Fibroblast of lung (primary cell): Measurements from ENCODE around the gene RGS17. TPM values are rescaled to one million over a fixed set of nuclear protein-coding genes. Genes with fewer than 3 reads are reported as not detected.
"Not testable (repeated sequence)": the region's sequence is repeated elsewhere in the genome, so short reads cannot be mapped to it uniquely, and the experiment has no call there.

ENCODE experiments used
- DNase-seq, 2 donors: peaks; one replicate each; pipeline versions ENCODE4 v3.0.0 to v3.0.0-alpha.2; 2010; ENCODE audit warnings: low read depth in 2 of 2
- H2AFZ ChIP-seq: 2 replicates; pipeline ENCODE4 v1.5.1; 2012; ENCODE audit warnings: low read length, control low read depth, inconsistent platforms
- H3K27ac ChIP-seq: 2 replicates; pipeline ENCODE4 v1.5.1; 2011; ENCODE audit warnings: low read length, control low read depth; ENCODE audit not compliant: insufficient read depth
- H3K27me3 ChIP-seq: 2 replicates; pipeline ENCODE4 v1.5.1; 2011; ENCODE audit warnings: mild to moderate bottlenecking, low read length; ENCODE audit not compliant: control insufficient read depth, insufficient read depth
- H3K36me3 ChIP-seq: 2 replicates; pipeline ENCODE4 v1.5.1; 2011; ENCODE audit warnings: low read length; ENCODE audit not compliant: control insufficient read depth, insufficient read depth
- H3K4me1 ChIP-seq: 2 replicates; pipeline ENCODE4 v1.5.1; 2011; ENCODE audit warnings: low read length; ENCODE audit not compliant: control insufficient read depth, insufficient read depth; ENCODE audit errors: extremely low read depth
- H3K4me2 ChIP-seq: 2 replicates; pipeline ENCODE4 v1.5.1; 2011; ENCODE audit warnings: low read length, control low read depth; ENCODE audit not compliant: insufficient read depth; ENCODE audit errors: extremely low read depth
- H3K4me3 ChIP-seq, 4 experiments: fragments of 200-600 bp in 1 of 4; sonication (generic) in 1 of 4; replicated peaks in 1 of 4; 2 replicates each; pipeline ENCODE4 v1.5.1; 2011 to 2016; ENCODE audit warnings: low read length in 4 of 4, low read depth in 3 of 4, mild to moderate bottlenecking in 3 of 4, control low read depth in 2 of 4, inconsistent platforms in 1 of 4, mixed read lengths in 1 of 4; ENCODE audit not compliant: insufficient read depth in 1 of 4; ENCODE audit errors: control extremely low read depth in 1 of 4
- H3K79me2 ChIP-seq: 2 replicates; pipeline ENCODE4 v1.5.1; 2012; ENCODE audit warnings: mild to moderate bottlenecking, low read length, inconsistent platforms; ENCODE audit not compliant: control insufficient read depth, insufficient read depth
- H3K9ac ChIP-seq: 2 replicates; pipeline ENCODE4 v1.5.1; 2011; ENCODE audit warnings: mild to moderate bottlenecking, low read length, control low read depth; ENCODE audit not compliant: insufficient read depth
- H3K9me3 ChIP-seq: 2 replicates; pipeline ENCODE4 v1.5.1; 2012; ENCODE audit warnings: low read depth, low read length; ENCODE audit not compliant: control insufficient read depth, insufficient read depth
- H4K20me1 ChIP-seq: 2 replicates; pipeline ENCODE4 v1.5.1; 2011; ENCODE audit warnings: low read length; ENCODE audit not compliant: control insufficient read depth, insufficient read depth; ENCODE audit errors: extremely low read depth
- CTCF ChIP-seq, 2 donors: IDR thresholded peaks in 1 of 2; conservative IDR thresholded peaks in 1 of 2; 1 replicate in 1 of 2; 2 replicates in 1 of 2; pipeline ENCODE4 v1.5.1; 2011 to 2012; ENCODE audit warnings: low read length in 2 of 2, control low read depth in 1 of 2, inconsistent platforms in 1 of 2, low read depth in 1 of 2, mild to moderate bottlenecking in 1 of 2
- EZH2 ChIP-seq: IDR thresholded peaks from 2 replicates; pipeline ENCODE4 v1.5.1; 2012; ENCODE audit warnings: low read length, control low read depth, mild to moderate bottlenecking; ENCODE audit errors: missing control alignments
- polyA plus RNA-seq, 2 donors: library from polyadenylated mRNA; depleted of rRNA in 1 of 2; stranded (reverse) in 1 of 2; unstranded in 1 of 2; fragments of >200 nt; gene quantifications; 2 replicates each; pipeline ENCODE4 v1.2.1, GENCODE V29; 2011 to 2012; ENCODE audit warnings: missing spikeins in 1 of 2
- total RNA-seq: library from RNA; depleted of rRNA; stranded (reverse); fragments of >200 nt; gene quantifications from 2 replicates; pipeline ENCODE4 v1.2.1, GENCODE V29; 2014

Gene RGS17
- total and polyA plus RNA-seq, 2 donors (not counting 1 experiment from before 2014, with no cell fraction given): 2.1 to 10.2 TPM

- Histone ChIP-seq H3K36me3 (no peaks in the 10 kb centered on the region), H4K20me1 (no peaks in the 10 kb centered on the region), H3K9ac (no peak overlapping the region), H3K79me2 (peaks cover 71% of the 10 kb centered on the region), H3K9me3 (no peaks in the 10 kb centered on the region), H3K27ac (no peak overlapping the region), H3K4me2 (peak overlapping the region; percentile 45), H3K27me3 (no peaks in the 10 kb centered on the region), H2AFZ (no peak overlapping the region), H3K4me1 (peaks cover 2% of the 10 kb centered on the region), H3K4me3 (peak overlapping the region in 3 of 4 experiments; percentile 10 to 66 (median 25))
- DNase-seq: no peak
- TF ChIP-seq CTCF (conservative IDR thresholded peaks at IDR 0.05 in 1 of 2, IDR thresholded peaks at IDR 0.05 in 1 of 2; ENCODE audit: low read depth in 1 of 2, low read length in 2 of 2): no peak
- TF ChIP-seq EZH2: no peak
Observed at GRCh38 chr6:153000243-153000642, 130.8 kb downstream of the RGS17 start.

- H3K4me1 ChIP-seq, H3K27me3 ChIP-seq, H3K9me3 ChIP-seq, H4K20me1 ChIP-seq, H3K36me3 ChIP-seq, H3K27ac ChIP-seq, DNase-seq, H3K9ac ChIP-seq, H2AFZ ChIP-seq: not testable (repeated sequence)
- H3K4me2 ChIP-seq: peak overlapping the region; percentile 51
- H3K79me2 ChIP-seq: peaks cover 75% of the 10 kb centered on the region
- H3K4me3 ChIP-seq: peak overlapping the region in 1 of 4 experiments; percentile 66
Observed at GRCh38 chr6:152999538-152999937, 131.5 kb downstream of the RGS17 start.

- Histone ChIP-seq H3K79me2 (peaks cover 68% of the 10 kb centered on the region), H3K4me1 (no peaks in the 10 kb centered on the region), H3K27me3 (no peaks in the 10 kb centered on the region), H2AFZ (no peak overlapping the region), H3K36me3 (peaks cover 5% of the 10 kb centered on the region), H3K4me3 (no peak overlapping the region), H3K4me2 (no peak overlapping the region), H3K9me3 (no peaks in the 10 kb centered on the region), H3K27ac (no peak overlapping the region), H3K9ac (no peak overlapping the region), H4K20me1 (no peaks in the 10 kb centered on the region)
- TF ChIP-seq EZH2 (no peak), CTCF (conservative IDR thresholded peaks at IDR 0.05 in 1 of 2, IDR thresholded peaks at IDR 0.05 in 1 of 2; ENCODE audit: low read depth in 1 of 2, low read length in 2 of 2) (no peak)
- no peak for DNase-seq
Observed at GRCh38 chr6:152993847-152994246, 137.2 kb downstream of the RGS17 start.
